CD14-positive monocyte (primary cell): ENCODE data around the gene SPIB. TPM values are rescaled to one million over a fixed set of nuclear protein-coding genes. Genes with fewer than 3 reads are reported as not detected.

ENCODE experiments used
- DNase-seq, 3 donors: peaks; one replicate each; pipeline ENCODE4 v3.0.0-alpha.2; 2011 to 2022
- H2AFZ ChIP-seq: 2 replicates; pipeline ENCODE4 v1.6.0; 2012; ENCODE audit warnings: mild to moderate bottlenecking, low read depth, low read length, inconsistent platforms; ENCODE audit not compliant: insufficient read depth, poor library complexity, severe bottlenecking
- H3K27ac ChIP-seq, 2 donors: 1 replicate in 1 of 2; 2 replicates in 1 of 2; pipeline ENCODE4 v1.5.1; 2012 to 2013; ENCODE audit warnings: low read length in 2 of 2, control low read depth in 1 of 2, inconsistent platforms in 1 of 2, low read depth in 1 of 2, mild to moderate bottlenecking in 1 of 2
- H3K27me3 ChIP-seq, 2 donors: one replicate each; pipeline versions ENCODE4 v1.6.0 to v1.6.1; 2011 to 2013; ENCODE audit warnings: low read length in 2 of 2; ENCODE audit not compliant: control insufficient read depth in 2 of 2, insufficient read depth in 2 of 2
- H3K36me3 ChIP-seq, 2 donors: replicated peaks in 1 of 2; 1 replicate in 1 of 2; 2 replicates in 1 of 2; pipeline versions ENCODE4 v1.5.1 to v1.6.1; 2012 to 2013; ENCODE audit warnings: low read length in 2 of 2, control low read depth in 1 of 2, inconsistent platforms in 1 of 2, mild to moderate bottlenecking in 1 of 2; ENCODE audit not compliant: insufficient read depth in 2 of 2, control insufficient read depth in 1 of 2
- H3K4me1 ChIP-seq, 2 donors: 1 replicate in 1 of 2; 2 replicates in 1 of 2; pipeline versions ENCODE4 v1.5.1 to v1.6.1; 2012 to 2013; ENCODE audit warnings: low read length in 2 of 2, control low read depth in 1 of 2, inconsistent platforms in 1 of 2, mild to moderate bottlenecking in 1 of 2, moderate library complexity in 1 of 2; ENCODE audit not compliant: insufficient read depth in 2 of 2, control insufficient read depth in 1 of 2
- H3K4me2 ChIP-seq: replicated peaks from 2 replicates; pipeline ENCODE3; 2012; ENCODE audit warnings: low read length, moderate library complexity, mild to moderate bottlenecking; ENCODE audit not compliant: poor library complexity, severe bottlenecking; ENCODE audit errors: extremely low read depth
- H3K4me3 ChIP-seq, 3 experiments: fragments of 200-600 bp in 1 of 3; sonication (generic) in 1 of 3; replicated peaks in 1 of 3; 1 replicate in 2 of 3; 2 replicates in 1 of 3; pipeline ENCODE4 v1.5.1; 2011 to 2013; ENCODE audit warnings: low read length in 3 of 3, mild to moderate bottlenecking in 3 of 3, control low read depth in 2 of 3, low read depth in 2 of 3, inconsistent platforms in 1 of 3, moderate library complexity in 1 of 3
- H3K79me2 ChIP-seq: 2 replicates; pipeline ENCODE4 v1.6.0; 2012; ENCODE audit warnings: mild to moderate bottlenecking, control low read depth, inconsistent platforms, low read length, moderate library complexity; ENCODE audit not compliant: insufficient read depth
- H3K9ac ChIP-seq: 2 replicates; pipeline ENCODE4 v1.6.0; 2017; ENCODE audit warnings: low read length, mild to moderate bottlenecking; ENCODE audit not compliant: insufficient read depth, poor library complexity, severe bottlenecking
- H3K9me3 ChIP-seq, 2 donors: replicated peaks in 1 of 2; 1 replicate in 1 of 2; 2 replicates in 1 of 2; pipeline versions ENCODE4 v1.5.1 to v1.6.1; 2012 to 2013; ENCODE audit warnings: low read length in 2 of 2, control low read depth in 1 of 2; ENCODE audit not compliant: control insufficient read depth in 1 of 2, insufficient read depth in 1 of 2
- H4K20me1 ChIP-seq: 2 replicates; pipeline ENCODE4 v1.6.0; 2012; ENCODE audit warnings: mild to moderate bottlenecking, low read length, control low read depth, moderate library complexity; ENCODE audit not compliant: insufficient read depth
- H3K27ac Mint-ChIP-seq, 7 donors: one replicate each; pipeline ENCODE4 v1.8.0; 2020; ENCODE audit warnings: mild to moderate bottlenecking in 7 of 7, mixed read lengths in 7 of 7, moderate library complexity in 6 of 7, inconsistent platforms in 2 of 7
- H3K27me3 Mint-ChIP-seq, 3 donors: one replicate each; pipeline ENCODE4 v1.8.0; 2021 to 2022; ENCODE audit warnings: low read depth in 3 of 3, mild to moderate bottlenecking in 3 of 3, mixed read lengths in 3 of 3, moderate library complexity in 3 of 3, inconsistent platforms in 1 of 3
- H3K36me3 Mint-ChIP-seq, 2 donors: one replicate each; pipeline ENCODE4 v1.8.0; 2020; ENCODE audit warnings: mixed read lengths in 2 of 2, inconsistent platforms in 1 of 2, mild to moderate bottlenecking in 1 of 2
- H3K4me1 Mint-ChIP-seq: one replicate; pipeline ENCODE4 v1.8.0; 2020; ENCODE audit warnings: mild to moderate bottlenecking, mixed read lengths
- H3K4me3 Mint-ChIP-seq, 2 donors: one replicate each; pipeline ENCODE4 v1.8.0; 2020; ENCODE audit warnings: mild to moderate bottlenecking in 2 of 2, mixed read lengths in 2 of 2, moderate library complexity in 1 of 2
- H3K9me3 Mint-ChIP-seq, 7 donors: one replicate each; pipeline ENCODE4 v1.8.0; 2020 to 2022; ENCODE audit warnings: mixed read lengths in 7 of 7, mild to moderate bottlenecking in 6 of 7, moderate library complexity in 6 of 7, inconsistent platforms in 2 of 7
- WGBS: methylation state at CpG from one replicate; pipeline ENCODE4 v1.1.5; 2013; ENCODE audit warnings: missing lambda C conversion rate; ENCODE audit not compliant: insufficient coverage; 5-methylcytosine and 5-hydroxymethylcytosine counted together
- intact Hi-C, 2 donors: fragments of 100-400 bp; cut with micrococcal nuclease; formaldehyde crosslinking; loops; one replicate each; pipeline versions ENCODE4 v1.15.0 to v1.15.1; 2023
- polyA plus RNA-seq, 3 donors: library from polyadenylated mRNA; depleted of rRNA in 1 of 3; unstranded in 2 of 3; stranded (reverse) in 1 of 3; fragments of 300-500 nt in 2 of 3; fragments of >200 nt in 1 of 3; fragmentation: Illumina TruSeq in 2 of 3; gene quantifications; 1 replicate in 2 of 3; 2 replicates in 1 of 3; pipeline ENCODE4 v1.2.3, GENCODE V29; 2012 to 2021
- TF ChIP-seq, protein P1 (sequence below): fragments of 200-600 bp; IDR thresholded peaks from one replicate; pipeline ENCODE4 v1.8.0; 2022; ENCODE audit warnings: antibody characterized with exemption, mild to moderate bottlenecking

SPIB gene
- polyA plus RNA-seq, 3 donors, result 0.16 to 2.3 (median 0.34) TPM

- H3K9me3 Mint-ChIP-seq, result peaks cover 0 to 4% (median 0%) of the 10 kb centered on the region in 7 donors
- H3K27ac Mint-ChIP-seq, result no peak overlapping the region
- WGBS, result 59% methylated on average over 30 of the region's 32 CpGs
- H3K9ac ChIP-seq, result no peak overlapping the region
- H3K27me3 ChIP-seq, result peaks cover 0 to 7% of the 10 kb centered on the region in 2 donors
- H3K9me3 ChIP-seq, result no peaks in the 10 kb centered on the region
- DNase-seq, result no peak
- no peak overlapping the region for H2AFZ ChIP-seq
- H3K27me3 Mint-ChIP-seq, result peaks cover 19 to 48% (median 23%) of the 10 kb centered on the region in 3 donors
- no peaks in the 10 kb centered on the region for H4K20me1 ChIP-seq
- H3K36me3 Mint-ChIP-seq, result no peaks in the 10 kb centered on the region
- no peak overlapping the region for H3K27ac ChIP-seq
- H3K36me3 ChIP-seq, result no peaks in the 10 kb centered on the region
- peaks cover 5% of the 10 kb centered on the region for H3K4me1 Mint-ChIP-seq
- no peak overlapping the region for H3K4me3 Mint-ChIP-seq
- no peaks in the 10 kb centered on the region for H3K79me2 ChIP-seq
- H3K4me2 ChIP-seq, result no peak overlapping the region
- no peak overlapping the region for H3K4me3 ChIP-seq
- TF ChIP-seq, protein P1, sequence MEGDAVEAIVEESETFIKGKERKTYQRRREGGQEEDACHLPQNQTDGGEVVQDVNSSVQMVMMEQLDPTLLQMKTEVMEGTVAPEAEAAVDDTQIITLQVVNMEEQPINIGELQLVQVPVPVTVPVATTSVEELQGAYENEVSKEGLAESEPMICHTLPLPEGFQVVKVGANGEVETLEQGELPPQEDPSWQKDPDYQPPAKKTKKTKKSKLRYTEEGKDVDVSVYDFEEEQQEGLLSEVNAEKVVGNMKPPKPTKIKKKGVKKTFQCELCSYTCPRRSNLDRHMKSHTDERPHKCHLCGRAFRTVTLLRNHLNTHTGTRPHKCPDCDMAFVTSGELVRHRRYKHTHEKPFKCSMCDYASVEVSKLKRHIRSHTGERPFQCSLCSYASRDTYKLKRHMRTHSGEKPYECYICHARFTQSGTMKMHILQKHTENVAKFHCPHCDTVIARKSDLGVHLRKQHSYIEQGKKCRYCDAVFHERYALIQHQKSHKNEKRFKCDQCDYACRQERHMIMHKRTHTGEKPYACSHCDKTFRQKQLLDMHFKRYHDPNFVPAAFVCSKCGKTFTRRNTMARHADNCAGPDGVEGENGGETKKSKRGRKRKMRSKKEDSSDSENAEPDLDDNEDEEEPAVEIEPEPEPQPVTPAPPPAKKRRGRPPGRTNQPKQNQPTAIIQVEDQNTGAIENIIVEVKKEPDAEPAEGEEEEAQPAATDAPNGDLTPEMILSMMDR, result no peak
- H3K4me1 ChIP-seq, result no peaks in the 10 kb centered on the region
- intact Hi-C loops, result no loop called here
Measured at GRCh38 chr19:50459067-50459456, 40.3 kb downstream of the SPIB start.

DNA sequence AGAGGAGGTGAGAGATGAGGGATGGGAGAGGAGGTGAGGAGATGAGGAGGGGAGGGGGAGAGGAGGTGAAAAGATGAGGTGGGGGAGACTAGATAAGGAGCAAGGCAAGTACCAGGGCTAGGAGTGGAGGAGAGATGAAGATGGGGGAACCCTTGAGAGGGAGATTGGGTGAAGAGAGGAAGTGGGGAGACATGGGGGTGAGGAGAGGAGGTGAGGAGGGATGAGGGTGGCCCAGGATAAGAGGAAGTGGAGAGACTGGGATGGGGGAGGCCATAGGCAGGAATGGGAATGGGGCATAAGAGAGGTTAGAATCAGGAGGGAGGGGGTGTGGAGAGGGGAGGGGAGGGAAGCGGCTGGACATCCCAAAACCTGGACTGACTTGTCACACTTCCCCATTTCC, 40.9 kb downstream of the SPIB start:
- H3K9me3 ChIP-seq, result no peaks in the 10 kb centered on the region
- intact Hi-C loops, result loop anchor here in 1 of 2 donors (2.0 kb wide), 1 partner anchor 45 kb away; no protein-coding TSS in a partner anchor
- H3K9me3 Mint-ChIP-seq, result peaks cover 0 to 4% (median 0%) of the 10 kb centered on the region in 7 donors
- H3K4me3 ChIP-seq, result no peak overlapping the region
- H3K27me3 ChIP-seq, result peaks cover 0 to 7% of the 10 kb centered on the region in 2 donors
- no peak overlapping the region for H3K27ac ChIP-seq
- no peaks in the 10 kb centered on the region for H3K4me1 ChIP-seq
- peaks cover 5% of the 10 kb centered on the region for H3K4me1 Mint-ChIP-seq
- WGBS, result no CpG with 5 or more reads among the region's 1 CpG
- no peak overlapping the region for H3K4me2 ChIP-seq
- no peaks in the 10 kb centered on the region for H3K36me3 ChIP-seq
- no peaks in the 10 kb centered on the region for H3K36me3 Mint-ChIP-seq
- H3K27ac Mint-ChIP-seq, result peak overlapping the region in 1 of 7 donors; percentile 14
- DNase-seq, result no peak
- peaks cover 19 to 48% (median 21%) of the 10 kb centered on the region in 3 donors for H3K27me3 Mint-ChIP-seq
- TF ChIP-seq, protein P1, result no peak
- H3K4me3 Mint-ChIP-seq, result no peak overlapping the region
- H3K9ac ChIP-seq, result no peak overlapping the region
- no peaks in the 10 kb centered on the region for H4K20me1 ChIP-seq
- H2AFZ ChIP-seq, result no peak overlapping the region
- no peaks in the 10 kb centered on the region for H3K79me2 ChIP-seq
